Esophagus squamous epithelium (tissue), 5 donors: ENCODE measurements around the gene TNS1. TPM values are rescaled to one million over a fixed set of nuclear protein-coding genes. Genes with fewer than 3 reads are reported as not detected.
A peak's percentile ranks its signal among the peaks of the same experiment; 100 is the strongest.

Experiments
- DNase-seq: peaks from one replicate; lab custom pipeline; 2025; lab: John Stamatoyannopoulos, UW
- H3K27ac ChIP-seq, 4 donors: fragments of 200-600 bp; sonication (generic); one replicate each; pipeline ENCODE4 v1.5.1; 2016 to 2019; ENCODE audit warnings: mild to moderate bottlenecking in 1 of 4
- H3K27me3 ChIP-seq, 4 donors: fragments of 200-600 bp; sonication (generic); 1 replicate in 3 of 4; 2 replicates in 1 of 4; pipeline versions ENCODE4 v1.5.1 to v1.6.0; 2017 to 2021; ENCODE audit warnings: antibody characterized with exemption in 1 of 4
- H3K36me3 ChIP-seq, 3 donors: fragments of 200-600 bp; sonication (generic); one replicate each; pipeline ENCODE4 v1.5.1; 2016 to 2019
- H3K4me1 ChIP-seq, 3 donors: fragments of 200-600 bp; sonication (generic); one replicate each; pipeline ENCODE4 v1.5.1; 2017 to 2019
- H3K4me3 ChIP-seq, 4 donors: fragments of 200-600 bp; sonication (generic); 1 replicate in 3 of 4; 2 replicates in 1 of 4; pipeline ENCODE4 v1.5.1; 2016 to 2019; ENCODE audit warnings: mild to moderate bottlenecking in 2 of 4, moderate library complexity in 1 of 4
- H3K9me3 ChIP-seq, 3 donors: fragments of 200-600 bp; sonication (generic); one replicate each; pipeline ENCODE4 v1.5.1; 2016 to 2019
- POLR2A ChIP-seq, 4 donors: fragments of 450-650 bp; IDR thresholded peaks; one replicate each; pipeline ENCODE4 v1.6.1; 2017; ENCODE audit warnings: antibody characterized with exemption in 4 of 4, mild to moderate bottlenecking in 4 of 4, moderate library complexity in 3 of 4
- WGBS, 2 donors: methylation state at CpG; one replicate each; pipeline ENCODE4 v1.1.5; 2018; 5-methylcytosine and 5-hydroxymethylcytosine counted together
- intact Hi-C: fragments of 100-400 bp; cut with DNase I; formaldehyde crosslinking; loops from one replicate; pipeline ENCODE4 v1.15.0; 2022
- total RNA-seq, 4 donors: library from RNA; depleted of rRNA; stranded (reverse); fragments of >200 nt; gene quantifications; one replicate each; pipeline ENCODE4 v1.1.0, GENCODE V29; 2016
- TF ChIP-seq, protein P1 (sequence below), 6 experiments: fragments of 450-650 bp in 4 of 6; fragments of 200-600 bp in 2 of 6; sonication (generic) in 2 of 6; IDR thresholded peaks; one replicate each; pipeline ENCODE4 v1.5.1; 2016 to 2019; ENCODE audit warnings: antibody characterized with exemption in 6 of 6, mild to moderate bottlenecking in 4 of 6, moderate library complexity in 4 of 6
- donor health status: DM: yes; HTN: yes; CAD: no.

The TNS1 gene
- total RNA-seq, 4 donors from 2014 or later: 34.7 to 201 (median 59.2) TPM

DNA sequence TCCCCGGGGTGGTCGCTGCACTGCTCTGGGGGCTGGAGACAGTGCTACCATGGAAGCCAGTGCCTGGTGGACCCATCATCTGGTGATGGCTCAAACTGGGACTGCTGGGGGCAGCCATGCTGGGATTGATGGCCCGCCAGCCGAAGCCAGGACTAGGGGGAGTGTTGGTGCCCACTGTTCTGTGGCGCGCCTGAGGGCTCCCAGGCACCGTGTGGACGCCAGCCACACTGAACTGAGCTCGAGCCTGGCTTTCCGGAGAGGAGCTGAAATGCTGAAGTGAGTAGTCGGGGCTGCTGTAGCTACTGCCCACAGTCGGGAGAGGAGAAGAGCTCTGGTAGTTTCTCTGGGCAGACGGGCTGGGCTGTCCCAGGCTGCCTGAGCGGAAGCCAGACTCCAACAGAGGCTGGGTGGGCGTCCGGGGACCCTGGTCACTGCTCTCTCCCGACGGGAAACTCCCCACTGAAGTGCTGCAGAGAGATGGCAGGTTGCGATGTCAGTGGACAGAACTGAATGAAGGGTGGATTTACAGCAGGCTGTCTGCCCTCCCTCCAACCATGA, 184.4 kb downstream of the TNS1 start:
- Histone ChIP-seq H3K27ac (peak overlapping the region in 2 of 4 donors; percentile 57 to 72), H3K36me3 (peaks cover 20 to 94% (median 29%) of the 10 kb centered on the region in 3 donors), H3K27me3 (no peaks in the 10 kb centered on the region), H3K4me1 (peaks cover 0 to 84% (median 41%) of the 10 kb centered on the region in 3 donors), H3K9me3 (no peaks in the 10 kb centered on the region), H3K4me3 (no peak overlapping the region)
- intact Hi-C loops: no loop called here
- TF ChIP-seq POLR2A (IDR thresholded peaks at IDR 0.05): no peak
- 85 to 89% methylated on average over 4 to 14 of the region's 19 CpGs for whole genome bisulfite sequencing, 2 donors
- no peak for DNase-seq

DNA sequence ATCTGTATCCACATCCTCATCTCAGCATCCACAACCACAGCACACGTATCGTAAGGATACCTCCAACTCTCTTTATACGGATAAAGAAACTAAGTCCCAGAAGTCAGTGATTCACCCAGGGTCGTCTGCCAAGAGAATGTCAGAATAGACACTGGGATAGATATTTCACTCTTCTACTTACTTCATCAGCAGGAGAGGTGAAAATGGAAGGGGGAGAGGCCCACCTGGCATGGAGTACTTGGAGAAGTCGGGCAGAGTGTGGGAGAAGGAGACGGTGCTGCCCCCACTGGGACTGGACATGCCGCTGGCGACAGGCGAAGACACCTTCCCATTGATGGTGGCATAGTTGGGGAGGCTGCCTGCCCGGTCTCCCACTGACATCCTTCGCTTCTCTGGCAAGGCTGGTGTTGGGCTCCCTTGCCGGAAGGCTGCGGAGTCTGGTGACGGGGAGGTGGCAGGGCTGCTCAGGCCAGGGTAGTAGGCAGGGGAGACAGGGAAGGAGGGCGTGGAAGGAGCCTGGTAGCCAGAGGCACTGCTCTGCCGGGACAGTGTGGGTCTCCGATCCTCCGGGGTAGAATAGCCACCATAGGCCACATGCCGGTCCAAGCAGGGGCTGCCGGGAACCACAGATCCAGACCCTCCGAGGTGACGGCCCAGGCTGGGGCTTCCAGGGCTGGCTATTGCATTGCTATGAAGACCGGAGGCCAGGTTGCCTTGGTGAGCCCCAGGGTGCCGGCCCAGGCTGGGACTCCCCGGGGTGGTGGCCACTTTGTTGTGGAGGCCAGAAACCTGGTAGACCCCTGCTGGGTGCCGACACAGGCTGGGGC, 185.1 kb downstream of the TNS1 start:
- no peaks in the 10 kb centered on the region for H3K9me3 ChIP-seq
- no peak for TF ChIP-seq POLR2A (IDR thresholded peaks at IDR 0.05)
- TF ChIP-seq, protein P1, sequence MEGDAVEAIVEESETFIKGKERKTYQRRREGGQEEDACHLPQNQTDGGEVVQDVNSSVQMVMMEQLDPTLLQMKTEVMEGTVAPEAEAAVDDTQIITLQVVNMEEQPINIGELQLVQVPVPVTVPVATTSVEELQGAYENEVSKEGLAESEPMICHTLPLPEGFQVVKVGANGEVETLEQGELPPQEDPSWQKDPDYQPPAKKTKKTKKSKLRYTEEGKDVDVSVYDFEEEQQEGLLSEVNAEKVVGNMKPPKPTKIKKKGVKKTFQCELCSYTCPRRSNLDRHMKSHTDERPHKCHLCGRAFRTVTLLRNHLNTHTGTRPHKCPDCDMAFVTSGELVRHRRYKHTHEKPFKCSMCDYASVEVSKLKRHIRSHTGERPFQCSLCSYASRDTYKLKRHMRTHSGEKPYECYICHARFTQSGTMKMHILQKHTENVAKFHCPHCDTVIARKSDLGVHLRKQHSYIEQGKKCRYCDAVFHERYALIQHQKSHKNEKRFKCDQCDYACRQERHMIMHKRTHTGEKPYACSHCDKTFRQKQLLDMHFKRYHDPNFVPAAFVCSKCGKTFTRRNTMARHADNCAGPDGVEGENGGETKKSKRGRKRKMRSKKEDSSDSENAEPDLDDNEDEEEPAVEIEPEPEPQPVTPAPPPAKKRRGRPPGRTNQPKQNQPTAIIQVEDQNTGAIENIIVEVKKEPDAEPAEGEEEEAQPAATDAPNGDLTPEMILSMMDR (IDR thresholded peaks at IDR 0.05): no peak
- peak overlapping the region in 3 of 4 donors; percentile 55 to 72 (median 57) for H3K27ac ChIP-seq
- no peak overlapping the region for H3K4me3 ChIP-seq
- H3K4me1 ChIP-seq: peaks cover 0 to 80% (median 36%) of the 10 kb centered on the region in 3 donors
- no peaks in the 10 kb centered on the region for H3K27me3 ChIP-seq
- WGBS, 2 donors: 80 to 88% methylated on average over 16 to 18 of the region's 26 CpGs
- intact Hi-C loops: no loop called here
- H3K36me3 ChIP-seq: peaks cover 26 to 94% (median 33%) of the 10 kb centered on the region in 3 donors
- no peak for DNase-seq

DNA sequence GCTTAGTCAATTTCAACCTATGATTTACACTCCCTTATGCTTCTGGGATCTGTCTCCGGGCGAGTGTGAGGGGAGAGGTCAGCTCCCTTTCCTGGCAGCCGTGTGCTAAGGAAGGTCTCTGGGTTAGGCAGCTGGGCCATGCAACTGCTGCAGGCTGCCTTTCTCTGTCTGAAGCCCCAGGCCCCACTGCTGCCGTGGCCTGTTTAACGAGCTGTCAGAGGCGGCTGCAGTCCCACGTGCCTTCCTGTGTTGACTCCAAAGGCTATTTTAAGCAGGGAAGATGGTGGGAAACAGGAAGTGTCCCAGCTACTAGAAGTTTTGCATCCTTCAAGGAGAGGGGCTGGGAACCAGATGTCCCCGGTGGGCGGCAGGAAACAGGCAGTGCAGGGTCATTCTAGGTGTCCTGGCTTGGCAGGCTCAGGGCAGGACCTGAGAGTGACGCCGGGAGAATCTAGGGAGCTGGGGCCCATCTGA, 186.4 kb downstream of the TNS1 start:
- intact Hi-C loops: no loop called here
- peak overlapping the region; percentile 11 to 72 (median 56) for H3K27ac ChIP-seq
- DNase-seq: no peak
- H3K9me3 ChIP-seq: no peaks in the 10 kb centered on the region
- no peak for TF ChIP-seq POLR2A (IDR thresholded peaks at IDR 0.05)
- TF ChIP-seq, protein P1 (IDR thresholded peaks at IDR 0.05): no peak
- H3K36me3 ChIP-seq: peaks cover 26 to 99% (median 41%) of the 10 kb centered on the region in 3 donors
- H3K4me3 ChIP-seq: no peak overlapping the region
- no peaks in the 10 kb centered on the region for H3K27me3 ChIP-seq
- H3K4me1 ChIP-seq: peaks cover 0 to 68% (median 28%) of the 10 kb centered on the region in 3 donors
- 31 to 53% methylated on average over 8 of the region's 11 CpGs for WGBS, 2 donors

DNA sequence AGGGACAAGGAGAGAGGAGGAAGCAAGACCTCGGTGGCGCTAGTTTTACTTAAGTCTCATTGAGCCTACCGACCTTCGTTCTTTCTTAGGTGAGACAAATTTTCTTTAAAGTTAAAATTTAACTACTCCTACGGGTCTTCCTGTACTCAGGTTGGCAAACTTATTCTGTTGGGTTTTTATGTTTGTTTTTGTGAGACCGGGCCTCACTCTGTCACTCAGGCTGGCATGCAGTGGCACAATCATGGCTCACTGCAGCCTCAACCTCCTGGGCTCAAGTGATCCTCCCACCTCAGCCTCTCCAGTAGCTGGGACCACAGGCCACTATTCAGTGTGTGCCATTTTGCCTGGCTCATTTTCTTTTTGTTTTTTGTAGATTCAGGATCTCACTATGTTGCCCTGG, 189.0 kb downstream of the TNS1 start:
- 86 to 90% methylated on average over 6 of the region's 6 CpGs for WGBS, 2 donors
- Histone ChIP-seq H3K4me1 (peaks cover 0 to 42% (median 22%) of the 10 kb centered on the region in 3 donors), H3K27ac (no peak overlapping the region), H3K9me3 (no peaks in the 10 kb centered on the region), H3K4me3 (no peak overlapping the region), H3K36me3 (peaks cover 26 to 96% (median 54%) of the 10 kb centered on the region in 3 donors), H3K27me3 (no peaks in the 10 kb centered on the region)
- DNase-seq: no peak
- intact Hi-C loops: no loop called here
- no peak for TF ChIP-seq POLR2A (IDR thresholded peaks at IDR 0.05)
- TF ChIP-seq, protein P1 (IDR thresholded peaks at IDR 0.05): no peak

DNA sequence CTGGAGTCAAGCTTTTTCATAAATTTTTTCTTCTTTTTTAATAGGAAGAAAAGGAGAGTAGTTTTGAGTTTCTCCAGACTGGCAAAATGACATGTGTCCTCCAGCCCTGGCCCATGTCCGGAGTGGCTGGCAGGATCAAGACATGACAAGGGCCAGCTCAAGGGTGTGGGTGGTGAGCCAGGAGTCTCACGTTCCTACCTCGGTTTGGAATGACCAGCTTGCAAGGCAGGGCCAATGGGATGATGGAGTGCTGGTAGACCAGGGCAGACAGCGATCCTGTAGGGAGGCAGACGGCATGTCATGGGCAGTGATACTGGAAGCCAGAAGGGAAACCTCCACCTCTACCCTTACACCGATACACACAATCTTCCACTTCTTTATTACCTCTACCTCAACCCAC, 190.6 kb downstream of the TNS1 start:
- Histone ChIP-seq H3K27me3 (no peaks in the 10 kb centered on the region), H3K4me3 (no peak overlapping the region), H3K36me3 (peaks cover 36 to 96% (median 55%) of the 10 kb centered on the region in 3 donors), H3K27ac (peak overlapping the region in 2 of 4 donors; percentile 25 to 39), H3K9me3 (no peaks in the 10 kb centered on the region), H3K4me1 (peaks cover 0 to 43% (median 14%) of the 10 kb centered on the region in 3 donors)
- TF ChIP-seq, protein P1 (IDR thresholded peaks at IDR 0.05): no peak
- DNase-seq: no peak
- intact Hi-C loops: no loop called here
- 58 to 73% methylated on average over 6 of the region's 6 CpGs for WGBS, 2 donors
